Measurements from ENCODE around the gene SCO2.
A peak's percentile ranks its signal among the peaks of the same experiment; 100 is the strongest.

Gene SCO2

GRCh38 chr22:50488886-50489285 lies 36.5 kb downstream of the SCO2 start:
- Histone ChIP-seq H3K27ac (ENCODE audit: extremely low read depth, low read depth, low read length) (no peak overlapping the region), H3K9me3 (ENCODE audit: control insufficient read depth, insufficient read depth, low read depth, low read length) (no peaks in the 10 kb centered on the region), H3K36me3 (ENCODE audit: control insufficient read depth in 2 of 2, insufficient read depth in 1 of 2, low read length in 2 of 2) (no peaks in the 10 kb centered on the region), H3K4me1 (ENCODE audit: control insufficient read depth, insufficient read depth, low read length) (no peaks in the 10 kb centered on the region), H3K4me3 (ENCODE audit: low read depth, low read length) (no peak overlapping the region)
- CTCF ChIA-PET: no interaction called here
- TF ChIP-seq HOXD13 (CRISPR knock-in tag; IDR thresholded peaks at IDR 0.05; ENCODE audit: borderline replicate concordance) (no peak), ZNF768 (tag by site-specific recombination; IDR thresholded peaks at IDR 0.05) (no peak), ZNF549 (tag by site-specific recombination; IDR thresholded peaks at IDR 0.05) (no peak), ZNF155 (tag by site-specific recombination; IDR thresholded peaks at IDR 0.05) (no peak), ZNF133 (tag by site-specific recombination; IDR thresholded peaks at IDR 0.05) (no peak), ZNF140 (tag by site-specific recombination; IDR thresholded peaks at IDR 0.05) (no peak), ZNF174 (tag by site-specific recombination; IDR thresholded peaks at IDR 0.05) (no peak)
- TF ChIP-seq, protein P1, sequence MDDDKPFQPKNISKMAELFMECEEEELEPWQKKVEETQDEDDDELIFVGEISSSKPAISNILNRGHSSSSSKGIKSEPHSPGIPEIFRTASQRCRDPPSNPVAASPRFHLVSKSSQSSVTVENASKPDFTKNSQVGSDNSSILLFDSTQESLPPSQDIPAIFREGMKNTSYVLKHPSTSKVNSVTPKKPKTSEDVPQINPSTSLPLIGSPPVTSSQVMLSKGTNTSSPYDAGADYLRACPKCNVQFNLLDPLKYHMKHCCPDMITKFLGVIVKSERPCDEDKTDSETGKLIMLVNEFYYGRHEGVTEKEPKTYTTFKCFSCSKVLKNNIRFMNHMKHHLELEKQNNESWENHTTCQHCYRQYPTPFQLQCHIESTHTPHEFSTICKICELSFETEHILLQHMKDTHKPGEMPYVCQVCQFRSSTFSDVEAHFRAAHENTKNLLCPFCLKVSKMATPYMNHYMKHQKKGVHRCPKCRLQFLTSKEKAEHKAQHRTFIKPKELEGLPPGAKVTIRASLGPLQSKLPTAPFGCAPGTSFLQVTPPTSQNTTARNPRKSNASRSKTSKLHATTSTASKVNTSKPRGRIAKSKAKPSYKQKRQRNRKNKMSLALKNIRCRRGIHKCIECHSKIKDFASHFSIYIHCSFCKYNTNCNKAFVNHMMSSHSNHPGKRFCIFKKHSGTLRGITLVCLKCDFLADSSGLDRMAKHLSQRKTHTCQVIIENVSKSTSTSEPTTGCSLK (tag by site-specific recombination; IDR thresholded peaks at IDR 0.05): no peak
- TF ChIP-seq, protein P2, sequence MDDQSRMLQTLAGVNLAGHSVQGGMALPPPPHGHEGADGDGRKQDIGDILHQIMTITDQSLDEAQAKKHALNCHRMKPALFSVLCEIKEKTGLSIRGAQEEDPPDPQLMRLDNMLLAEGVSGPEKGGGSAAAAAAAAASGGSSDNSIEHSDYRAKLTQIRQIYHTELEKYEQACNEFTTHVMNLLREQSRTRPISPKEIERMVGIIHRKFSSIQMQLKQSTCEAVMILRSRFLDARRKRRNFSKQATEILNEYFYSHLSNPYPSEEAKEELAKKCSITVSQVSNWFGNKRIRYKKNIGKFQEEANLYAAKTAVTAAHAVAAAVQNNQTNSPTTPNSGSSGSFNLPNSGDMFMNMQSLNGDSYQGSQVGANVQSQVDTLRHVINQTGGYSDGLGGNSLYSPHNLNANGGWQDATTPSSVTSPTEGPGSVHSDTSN (CRISPR knock-in tag; IDR thresholded peaks at IDR 0.05): no peak
- POLR2A ChIA-PET: no interaction called here

GRCh38 chr22:50488006-50488677 lies 37.3 kb downstream of the SCO2 start:
- Histone ChIP-seq H3K27ac (ENCODE audit: extremely low read depth, low read depth, low read length) (no peak overlapping the region), H3K9me3 (ENCODE audit: control insufficient read depth, insufficient read depth, low read depth, low read length) (no peaks in the 10 kb centered on the region), H3K36me3 (ENCODE audit: control insufficient read depth in 2 of 2, insufficient read depth in 1 of 2, low read length in 2 of 2) (no peaks in the 10 kb centered on the region), H3K4me1 (ENCODE audit: control insufficient read depth, insufficient read depth, low read length) (no peaks in the 10 kb centered on the region), H3K4me3 (ENCODE audit: low read depth, low read length) (no peak overlapping the region)
- POLR2A ChIA-PET: interaction anchor here (2.2 kb wide), 1 partner anchor 9 kb away, joined by 8 read pairs; no protein-coding TSS in a partner anchor
- CTCF ChIA-PET: no interaction called here
- TF ChIP-seq ZNF24 (tag by site-specific recombination; IDR thresholded peaks at IDR 0.05) (no peak), GLIS1 (tag by site-specific recombination; IDR thresholded peaks at IDR 0.05) (peak; percentile 64), SP2 (tag by site-specific recombination; IDR thresholded peaks at IDR 0.05) (0 out of 2 replicates have a peak, but pooled peaks have one; percentile 8)

GRCh38 chr22:50487290-50488005 lies 38.0 kb downstream of the SCO2 start:
- POLR2A ChIA-PET: interaction anchor here (1.0 to 2.2 kb wide), 3 partner anchors 10 to 36 kb away, joined by 3 to 8 read pairs (median 5); partner anchors contain the start of genes LMF2 and NCAPH2
- Histone ChIP-seq H3K4me1 (ENCODE audit: control insufficient read depth, insufficient read depth, low read length) (no peaks in the 10 kb centered on the region), H3K4me3 (ENCODE audit: low read depth, low read length) (no peak overlapping the region), H3K9me3 (ENCODE audit: control insufficient read depth, insufficient read depth, low read depth, low read length) (no peaks in the 10 kb centered on the region), H3K27ac (ENCODE audit: extremely low read depth, low read depth, low read length) (no peak overlapping the region), H3K36me3 (ENCODE audit: control insufficient read depth in 2 of 2, insufficient read depth in 1 of 2, low read length in 2 of 2) (no peaks in the 10 kb centered on the region)
- CTCF ChIA-PET: interaction anchor here (3.1 kb wide), 1 partner anchor 10 kb away, joined by 21 read pairs; no protein-coding TSS in a partner anchor
- TF ChIP-seq TCF7L2 (IDR thresholded peaks at IDR 0.05; ENCODE audit: borderline replicate concordance, low read depth, low read length) (no peak), ZNF354C (tag by site-specific recombination; IDR thresholded peaks at IDR 0.05; ENCODE audit: borderline replicate concordance, low read depth) (no peak), GLIS2 (tag by site-specific recombination; IDR thresholded peaks at IDR 0.05) (0 out of 2 replicates have a peak, but pooled peaks have one; percentile 10), ZNF596 (tag by site-specific recombination; IDR thresholded peaks at IDR 0.05) (no peak), PRDM10 (tag by site-specific recombination; IDR thresholded peaks at IDR 0.05) (no peak), HOXA7 (CRISPR knock-in tag; IDR thresholded peaks at IDR 0.05; ENCODE audit: borderline replicate concordance) (no peak), ZNF48 (tag by site-specific recombination; IDR thresholded peaks at IDR 0.05) (no peak), GLIS1 (tag by site-specific recombination; IDR thresholded peaks at IDR 0.05) (peak; percentile 90), EGR2 (tag by site-specific recombination; IDR thresholded peaks at IDR 0.05; ENCODE audit: low read depth) (no peak)
- TF ChIP-seq, protein P3, sequence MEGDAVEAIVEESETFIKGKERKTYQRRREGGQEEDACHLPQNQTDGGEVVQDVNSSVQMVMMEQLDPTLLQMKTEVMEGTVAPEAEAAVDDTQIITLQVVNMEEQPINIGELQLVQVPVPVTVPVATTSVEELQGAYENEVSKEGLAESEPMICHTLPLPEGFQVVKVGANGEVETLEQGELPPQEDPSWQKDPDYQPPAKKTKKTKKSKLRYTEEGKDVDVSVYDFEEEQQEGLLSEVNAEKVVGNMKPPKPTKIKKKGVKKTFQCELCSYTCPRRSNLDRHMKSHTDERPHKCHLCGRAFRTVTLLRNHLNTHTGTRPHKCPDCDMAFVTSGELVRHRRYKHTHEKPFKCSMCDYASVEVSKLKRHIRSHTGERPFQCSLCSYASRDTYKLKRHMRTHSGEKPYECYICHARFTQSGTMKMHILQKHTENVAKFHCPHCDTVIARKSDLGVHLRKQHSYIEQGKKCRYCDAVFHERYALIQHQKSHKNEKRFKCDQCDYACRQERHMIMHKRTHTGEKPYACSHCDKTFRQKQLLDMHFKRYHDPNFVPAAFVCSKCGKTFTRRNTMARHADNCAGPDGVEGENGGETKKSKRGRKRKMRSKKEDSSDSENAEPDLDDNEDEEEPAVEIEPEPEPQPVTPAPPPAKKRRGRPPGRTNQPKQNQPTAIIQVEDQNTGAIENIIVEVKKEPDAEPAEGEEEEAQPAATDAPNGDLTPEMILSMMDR (tag by site-specific recombination; IDR thresholded peaks at IDR 0.05): no peak
